HuH-7 (cell line): ENCODE measurements around the gene IRF8.

ENCODE experiments used
- DNase-seq: peaks from one replicate; pipeline ENCODE4 v3.0.0; 2011; ENCODE audit warnings: low spot score

IRF8 gene

GRCh38 chr16:85913688-85914422 is 14.9 kb downstream of the IRF8 start:
- no peak for DNase-seq

- DNase-seq = no peak
These were observed 15.4 kb downstream of the IRF8 start for GRCh38 chr16:85914423-85914794.

GRCh38 chr16:85915125-85915845 is 16.3 kb downstream of the IRF8 start:
- no peak for DNase-seq

- peak; percentile 49 for DNase-seq
These were observed 17.4 kb downstream of the IRF8 start for GRCh38 chr16:85916141-85916890.

GRCh38 chr16:85917012-85917411 is 18.1 kb downstream of the IRF8 start:
- no peak for DNase-seq

- no peak for DNase-seq
These were observed 19.0 kb downstream of the IRF8 start for GRCh38 chr16:85917959-85918358.

GRCh38 chr16:85918436-85918835 is 19.5 kb downstream of the IRF8 start:
- DNase-seq = no peak

- no peak for DNase-seq
These were observed 20.6 kb downstream of the IRF8 start for GRCh38 chr16:85919271-85920267.

- DNase-seq = no peak
These were observed 22.1 kb downstream of the IRF8 start for GRCh38 chr16:85921026-85921425.

- DNase-seq = no peak
These were observed 24.4 kb downstream of the IRF8 start for GRCh38 chr16:85923153-85924021.

GRCh38 chr16:85924675-85925074 is 25.7 kb downstream of the IRF8 start:
- DNase-seq = no peak

GRCh38 chr16:85926370-85926769 is 27.4 kb downstream of the IRF8 start:
- DNase-seq = no peak

- DNase-seq = no peak
These were observed 28.4 kb downstream of the IRF8 start for GRCh38 chr16:85927371-85927770.

GRCh38 chr16:85927959-85928358 is 29.0 kb downstream of the IRF8 start:
- no peak for DNase-seq

GRCh38 chr16:85928401-85928820 is 29.4 kb downstream of the IRF8 start:
- DNase-seq = peak; percentile 40

GRCh38 chr16:85929259-85929721 is 30.3 kb downstream of the IRF8 start:
- DNase-seq = no peak

GRCh38 chr16:85930301-85930700 is 31.3 kb downstream of the IRF8 start:
- DNase-seq = no peak

GRCh38 chr16:85931596-85932402 is 32.8 kb downstream of the IRF8 start:
- DNase-seq = no peak

GRCh38 chr16:85934210-85934609 is 35.2 kb downstream of the IRF8 start:
- DNase-seq = no peak
